Left ventricle myocardium inferior (tissue), 1 donor: Measurements from ENCODE around the gene MRPL47. TPM values are rescaled to one million over a fixed set of nuclear protein-coding genes. Genes with fewer than 3 reads are reported as not detected.
"Not testable (repeated sequence)": the region's sequence is repeated elsewhere in the genome, so short reads cannot be mapped to it uniquely, and the experiment has no call there.

ENCODE experiments used
- DNase-seq: peaks from one replicate; pipeline ENCODE4 v3.0.0-alpha.2; 2020
- H3K27ac ChIP-seq: fragments of 200-600 bp; replicated peaks from 2 replicates; pipeline ENCODE4 v1.8.0; 2021
- H3K27me3 ChIP-seq: fragments of 200-600 bp; 2 replicates; pipeline ENCODE4 v1.8.0; 2021; ENCODE audit warnings: low read depth
- H3K36me3 ChIP-seq: fragments of 200-600 bp; 2 replicates; pipeline ENCODE4 v1.8.0; 2021
- H3K4me1 ChIP-seq: fragments of 200-600 bp; 2 replicates; pipeline ENCODE4 v1.8.0; 2021
- H3K4me3 ChIP-seq: fragments of 200-600 bp; 2 replicates; pipeline ENCODE4 v1.8.0; 2021; ENCODE audit warnings: mild to moderate bottlenecking, moderate library complexity
- H3K9me3 ChIP-seq: fragments of 200-600 bp; replicated peaks from 2 replicates; pipeline ENCODE4 v1.8.0; 2021
- CTCF ChIP-seq: fragments of 200-600 bp; IDR thresholded peaks from 2 replicates; pipeline ENCODE4 v1.8.0; 2021; ENCODE audit warnings: antibody characterized with exemption, mild to moderate bottlenecking, borderline replicate concordance
- intact Hi-C: fragments of 100-400 bp; cut with micrococcal nuclease; formaldehyde crosslinking; loops from one replicate; pipeline ENCODE4 v1.11.0; 2022
- total RNA-seq: library from RNA; stranded (reverse); fragmentation: NEBNext Ultra II Directional; extraction: Animal tissue kit (Norgen Biotek cat#: 25700); gene quantifications from one replicate; pipeline ENCODE4 v1.2.1, GENCODE V29; 2021
- donor health status: DM: no; HTN: yes; CAD: no; lungs with severe emphysema.

MRPL47 gene
- total RNA-seq, 1 donor from 2014 or later, result 45.1 TPM

- H3K27me3 ChIP-seq, result no peaks in the 10 kb centered on the region
- no peaks in the 10 kb centered on the region for H3K4me1 ChIP-seq
- H3K27ac ChIP-seq, result no peak overlapping the region
- no peaks in the 10 kb centered on the region for H3K36me3 ChIP-seq
- DNase-seq, result no peak
- no peaks in the 10 kb centered on the region for H3K9me3 ChIP-seq
- no peak overlapping the region for H3K4me3 ChIP-seq
- TF ChIP-seq CTCF, result no peak
- intact Hi-C loops, result no loop called here
Observed at GRCh38 chr3:179646177-179646576, 41.7 kb upstream of the MRPL47 start.

- intact Hi-C loops, H3K4me3 ChIP-seq: not testable (repeated sequence)
Observed at GRCh38 chr3:179643837-179644236, 39.4 kb upstream of the MRPL47 start.

GRCh38 chr3:179642871-179643270 lies 38.4 kb upstream of the MRPL47 start:
- no peaks in the 10 kb centered on the region for H3K4me1 ChIP-seq
- intact Hi-C loops, result no loop called here
- no peaks in the 10 kb centered on the region for H3K27me3 ChIP-seq
- no peak overlapping the region for H3K27ac ChIP-seq
- H3K36me3 ChIP-seq, result no peaks in the 10 kb centered on the region
- no peaks in the 10 kb centered on the region for H3K9me3 ChIP-seq
- no peak overlapping the region for H3K4me3 ChIP-seq
- no peak for TF ChIP-seq CTCF
- no peak for DNase-seq

More at GRCh38 chr3:179643837-179644236, 39.4 kb upstream of the MRPL47 start:
- not testable (repeated sequence) for H3K27me3 ChIP-seq, H3K27ac ChIP-seq, DNase-seq, H3K4me1 ChIP-seq, H3K36me3 ChIP-seq, H3K9me3 ChIP-seq

- no peak for DNase-seq
- H3K27ac ChIP-seq, result no peak overlapping the region
- no peaks in the 10 kb centered on the region for H3K4me1 ChIP-seq
- no peaks in the 10 kb centered on the region for H3K9me3 ChIP-seq
- H3K4me3 ChIP-seq, result no peak overlapping the region
- H3K36me3 ChIP-seq, result no peaks in the 10 kb centered on the region
- no peak for TF ChIP-seq CTCF
- no peaks in the 10 kb centered on the region for H3K27me3 ChIP-seq
- intact Hi-C loops, result no loop called here
Observed at GRCh38 chr3:179640469-179640868, 36.0 kb upstream of the MRPL47 start.

DNA sequence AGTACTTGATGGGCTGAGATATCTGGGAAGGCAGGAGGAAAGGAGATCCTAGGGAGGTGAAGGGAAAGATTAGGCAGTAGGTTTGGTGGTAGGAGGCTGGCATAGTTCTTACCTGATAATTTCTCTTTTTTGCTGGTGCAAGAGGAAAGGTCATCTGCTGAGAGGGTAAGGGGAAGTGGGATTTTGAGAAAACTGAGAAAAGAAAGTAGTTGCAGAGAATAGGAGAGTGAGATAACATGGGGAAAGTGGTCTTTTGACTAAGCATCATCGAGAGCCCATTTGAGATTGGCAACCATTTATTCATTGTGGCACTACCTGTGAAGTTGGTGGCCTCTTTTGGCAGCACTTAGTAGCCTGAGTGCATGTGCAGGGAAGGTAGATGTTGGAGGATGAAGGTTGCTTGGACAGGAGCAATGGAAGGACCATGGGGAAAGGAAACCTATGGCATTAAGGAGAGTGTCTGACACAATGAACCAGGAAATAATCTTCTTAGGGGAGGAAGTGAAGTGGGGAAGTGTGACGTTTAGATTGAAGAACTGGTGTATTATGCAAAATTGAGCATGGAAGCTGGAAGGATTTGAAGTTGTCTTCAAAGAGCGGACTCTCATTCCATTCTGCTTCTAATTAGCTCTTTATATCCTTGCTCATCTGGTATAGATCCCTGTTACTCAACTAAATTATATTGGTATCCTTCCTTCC lies 26.5 kb upstream of the MRPL47 start:
- TF ChIP-seq CTCF, result no peak
- Histone ChIP-seq H3K36me3 (peaks cover 5% of the 10 kb centered on the region), H3K27me3 (no peaks in the 10 kb centered on the region), H3K27ac (no peak overlapping the region), H3K4me3 (no peak overlapping the region), H3K9me3 (no peaks in the 10 kb centered on the region), H3K4me1 (no peaks in the 10 kb centered on the region)
- intact Hi-C loops, result no loop called here
- DNase-seq, result no peak

- TF ChIP-seq CTCF, result no peak
- H3K27ac ChIP-seq, result no peak overlapping the region
- no peaks in the 10 kb centered on the region for H3K27me3 ChIP-seq
- H3K4me1 ChIP-seq, result no peaks in the 10 kb centered on the region
- H3K4me3 ChIP-seq, result no peak overlapping the region
- H3K36me3 ChIP-seq, result peaks cover 66% of the 10 kb centered on the region
- DNase-seq, result no peak
- H3K9me3 ChIP-seq, result no peaks in the 10 kb centered on the region
- intact Hi-C loops, result no loop called here
Observed at GRCh38 chr3:179624451-179624850, 20.0 kb upstream of the MRPL47 start.
